ENCODE measurements around the gene ZNF862.

The ZNF862 gene

GRCh38 chr7:149811831-149812490 lies 26.2 kb upstream of the ZNF862 start:
- Histone ChIP-seq H3K79me2 (ENCODE audit: control insufficient read depth, insufficient read depth, low read length) (no peaks in the 10 kb centered on the region), H3K4me1 (ENCODE audit: control insufficient read depth, low read depth, low read length) (no peaks in the 10 kb centered on the region), H3K23ac (ENCODE audit: low read length) (no peak overlapping the region), H2BK5ac (ENCODE audit: low read length) (no peak overlapping the region), H3K18ac (ENCODE audit: low read length) (no peak overlapping the region), H3K36me3 (ENCODE audit: control insufficient read depth, insufficient read depth, low read length) (no peaks in the 10 kb centered on the region), H3K4ac (ENCODE audit: low read depth, low read length) (no peak overlapping the region), H3K4me2 (ENCODE audit: low read length) (no peak overlapping the region), H3K9ac (ENCODE audit: low read length) (no peak overlapping the region), H4K5ac (ENCODE audit: low read length) (no peak overlapping the region), H3K79me1 (ENCODE audit: low read length) (no peaks in the 10 kb centered on the region), H3K4me3 (ENCODE audit: low read length) (no peak overlapping the region), H2AK5ac (ENCODE audit: low read length) (no peak overlapping the region), H3K27me3 (ENCODE audit: insufficient read depth, low read length, poor library complexity) (no peaks in the 10 kb centered on the region), H2BK120ac (ENCODE audit: low read depth, low read length) (no peak overlapping the region), H2BK15ac (replicated peaks; ENCODE audit: low read depth) (no peak overlapping the region), H4K8ac (ENCODE audit: low read depth, low read length) (no peak overlapping the region), H3K56ac (ENCODE audit: low read length) (no peak overlapping the region), H3K27ac (ENCODE audit: low read depth, low read length) (no peak overlapping the region)
- no CpG with 5 or more reads among the region's 16 CpGs for WGBS (ENCODE audit: extremely low coverage, insufficient coverage, low lambda C conversion rate)
- no peak for DNase-seq

GRCh38 chr7:149813254-149814035 lies 24.7 kb upstream of the ZNF862 start:
- no CpG with 5 or more reads among the region's 28 CpGs for WGBS (ENCODE audit: extremely low coverage, insufficient coverage, low lambda C conversion rate)
- Histone ChIP-seq H3K23ac (ENCODE audit: low read length) (no peak overlapping the region), H3K79me1 (ENCODE audit: low read length) (no peaks in the 10 kb centered on the region), H4K8ac (ENCODE audit: low read depth, low read length) (no peak overlapping the region), H3K4me3 (ENCODE audit: low read length) (no peak overlapping the region), H3K4me2 (ENCODE audit: low read length) (no peak overlapping the region), H3K27me3 (ENCODE audit: insufficient read depth, low read length, poor library complexity) (no peaks in the 10 kb centered on the region), H3K79me2 (ENCODE audit: control insufficient read depth, insufficient read depth, low read length) (no peaks in the 10 kb centered on the region), H2AK5ac (ENCODE audit: low read length) (no peak overlapping the region), H2BK120ac (ENCODE audit: low read depth, low read length) (no peak overlapping the region), H3K9ac (ENCODE audit: low read length) (no peak overlapping the region), H4K5ac (ENCODE audit: low read length) (no peak overlapping the region), H3K18ac (ENCODE audit: low read length) (no peak overlapping the region), H3K4me1 (ENCODE audit: control insufficient read depth, low read depth, low read length) (no peaks in the 10 kb centered on the region), H3K36me3 (ENCODE audit: control insufficient read depth, insufficient read depth, low read length) (no peaks in the 10 kb centered on the region), H2BK15ac (replicated peaks; ENCODE audit: low read depth) (no peak overlapping the region), H2BK5ac (ENCODE audit: low read length) (no peak overlapping the region), H3K56ac (ENCODE audit: low read length) (peak overlapping the region; percentile 34), H3K27ac (ENCODE audit: low read depth, low read length) (no peak overlapping the region), H3K4ac (ENCODE audit: low read depth, low read length) (no peak overlapping the region)
- no peak for DNase-seq

- no CpG with 5 or more reads among the region's 15 CpGs for WGBS (ENCODE audit: extremely low coverage, insufficient coverage, low lambda C conversion rate)
- H4K8ac ChIP-seq (ENCODE audit: low read depth, low read length), result no peak overlapping the region
- H3K79me1 ChIP-seq (ENCODE audit: low read length), result no peaks in the 10 kb centered on the region
Observed at GRCh38 chr7:149814494-149814893, 23.7 kb upstream of the ZNF862 start.

GRCh38 chr7:149815121-149815520 lies 23.1 kb upstream of the ZNF862 start:
- Histone ChIP-seq H3K36me3 (ENCODE audit: control insufficient read depth, insufficient read depth, low read length) (no peaks in the 10 kb centered on the region), H2BK15ac (replicated peaks; ENCODE audit: low read depth) (no peak overlapping the region), H3K4ac (ENCODE audit: low read depth, low read length) (no peak overlapping the region), H3K18ac (ENCODE audit: low read length) (no peak overlapping the region), H2BK120ac (ENCODE audit: low read depth, low read length) (no peak overlapping the region), H4K8ac (ENCODE audit: low read depth, low read length) (no peak overlapping the region), H3K79me2 (ENCODE audit: control insufficient read depth, insufficient read depth, low read length) (no peaks in the 10 kb centered on the region), H2AK5ac (ENCODE audit: low read length) (no peak overlapping the region), H3K27me3 (ENCODE audit: insufficient read depth, low read length, poor library complexity) (no peaks in the 10 kb centered on the region), H2BK5ac (ENCODE audit: low read length) (no peak overlapping the region), H3K9ac (ENCODE audit: low read length) (no peak overlapping the region), H3K79me1 (ENCODE audit: low read length) (no peaks in the 10 kb centered on the region), H3K4me3 (ENCODE audit: low read length) (no peak overlapping the region), H3K23ac (ENCODE audit: low read length) (no peak overlapping the region), H3K4me1 (ENCODE audit: control insufficient read depth, low read depth, low read length) (no peaks in the 10 kb centered on the region), H3K56ac (ENCODE audit: low read length) (no peak overlapping the region), H3K27ac (ENCODE audit: low read depth, low read length) (no peak overlapping the region), H4K5ac (ENCODE audit: low read length) (no peak overlapping the region), H3K4me2 (ENCODE audit: low read length) (no peak overlapping the region)
- WGBS (ENCODE audit: extremely low coverage, insufficient coverage, low lambda C conversion rate), result no CpG with 5 or more reads among the region's 12 CpGs
- DNase-seq, result no peak

More at GRCh38 chr7:149814494-149814893, 23.7 kb upstream of the ZNF862 start:
- Histone ChIP-seq H3K4me3 (ENCODE audit: low read length) (no peak overlapping the region), H2BK5ac (ENCODE audit: low read length) (no peak overlapping the region), H3K23ac (ENCODE audit: low read length) (no peak overlapping the region), H3K36me3 (ENCODE audit: control insufficient read depth, insufficient read depth, low read length) (no peaks in the 10 kb centered on the region), H3K4me1 (ENCODE audit: control insufficient read depth, low read depth, low read length) (no peaks in the 10 kb centered on the region), H2AK5ac (ENCODE audit: low read length) (no peak overlapping the region), H3K4ac (ENCODE audit: low read depth, low read length) (no peak overlapping the region), H2BK15ac (replicated peaks; ENCODE audit: low read depth) (no peak overlapping the region), H3K4me2 (ENCODE audit: low read length) (no peak overlapping the region), H3K79me2 (ENCODE audit: control insufficient read depth, insufficient read depth, low read length) (no peaks in the 10 kb centered on the region), H3K56ac (ENCODE audit: low read length) (no peak overlapping the region), H3K27ac (ENCODE audit: low read depth, low read length) (no peak overlapping the region), H4K5ac (ENCODE audit: low read length) (no peak overlapping the region), H3K18ac (ENCODE audit: low read length) (no peak overlapping the region), H2BK120ac (ENCODE audit: low read depth, low read length) (no peak overlapping the region), H3K27me3 (ENCODE audit: insufficient read depth, low read length, poor library complexity) (no peaks in the 10 kb centered on the region), H3K9ac (ENCODE audit: low read length) (no peak overlapping the region)
- no peak for DNase-seq

- Histone ChIP-seq H4K8ac (ENCODE audit: low read depth, low read length) (no peak overlapping the region), H2BK15ac (replicated peaks; ENCODE audit: low read depth) (no peak overlapping the region), H3K4me3 (ENCODE audit: low read length) (no peak overlapping the region), H3K4ac (ENCODE audit: low read depth, low read length) (no peak overlapping the region), H3K4me2 (ENCODE audit: low read length) (no peak overlapping the region), H3K79me1 (ENCODE audit: low read length) (no peaks in the 10 kb centered on the region), H2BK120ac (ENCODE audit: low read depth, low read length) (no peak overlapping the region), H3K23ac (ENCODE audit: low read length) (no peak overlapping the region), H3K36me3 (ENCODE audit: control insufficient read depth, insufficient read depth, low read length) (no peaks in the 10 kb centered on the region), H3K79me2 (ENCODE audit: control insufficient read depth, insufficient read depth, low read length) (no peaks in the 10 kb centered on the region), H3K18ac (ENCODE audit: low read length) (no peak overlapping the region), H3K27ac (ENCODE audit: low read depth, low read length) (no peak overlapping the region), H3K56ac (ENCODE audit: low read length) (no peak overlapping the region), H4K5ac (ENCODE audit: low read length) (no peak overlapping the region), H3K27me3 (ENCODE audit: insufficient read depth, low read length, poor library complexity) (no peaks in the 10 kb centered on the region), H3K9ac (ENCODE audit: low read length) (no peak overlapping the region), H3K4me1 (ENCODE audit: control insufficient read depth, low read depth, low read length) (no peaks in the 10 kb centered on the region), H2AK5ac (ENCODE audit: low read length) (no peak overlapping the region), H2BK5ac (ENCODE audit: low read length) (no peak overlapping the region)
- DNase-seq, result no peak
- WGBS (ENCODE audit: extremely low coverage, insufficient coverage, low lambda C conversion rate), result no CpG with 5 or more reads among the region's 16 CpGs
Observed at GRCh38 chr7:149815661-149816266, 22.4 kb upstream of the ZNF862 start.

Measured in mesendoderm (in vitro differentiated cells).